GM19397 (cell line): Measurements from ENCODE around the gene LYPD6B.

Experiments used
- ATAC-seq: cut with Tn5 transposase; IDR thresholded peaks from one replicate; pipeline ENCODE4 v1.9.1; 2021; ENCODE audit warnings: mild to moderate bottlenecking, moderate library complexity; ENCODE audit not compliant: unreplicated experiment

LYPD6B gene, protein sequence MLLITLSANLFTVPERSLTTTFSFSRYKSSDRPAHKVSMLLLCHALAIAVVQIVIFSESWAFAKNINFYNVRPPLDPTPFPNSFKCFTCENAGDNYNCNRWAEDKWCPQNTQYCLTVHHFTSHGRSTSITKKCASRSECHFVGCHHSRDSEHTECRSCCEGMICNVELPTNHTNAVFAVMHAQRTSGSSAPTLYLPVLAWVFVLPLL

GRCh38 chr2:149038442-149039212 lies at the start of gene LYPD6B:
Gene LYPD6B, plus strand, starts transcription at chr2:149038699. Its CDS starts 92,250 bp downstream, at chr2:149130949.
- ATAC-seq = peak; percentile 66

GRCh38 chr2:148989882-148990493 lies 48.5 kb upstream of the LYPD6B start:
- ATAC-seq = peak; percentile 81

GRCh38 chr2:148990968-148991367 lies 47.5 kb upstream of the LYPD6B start:
- ATAC-seq = no peak

DNA sequence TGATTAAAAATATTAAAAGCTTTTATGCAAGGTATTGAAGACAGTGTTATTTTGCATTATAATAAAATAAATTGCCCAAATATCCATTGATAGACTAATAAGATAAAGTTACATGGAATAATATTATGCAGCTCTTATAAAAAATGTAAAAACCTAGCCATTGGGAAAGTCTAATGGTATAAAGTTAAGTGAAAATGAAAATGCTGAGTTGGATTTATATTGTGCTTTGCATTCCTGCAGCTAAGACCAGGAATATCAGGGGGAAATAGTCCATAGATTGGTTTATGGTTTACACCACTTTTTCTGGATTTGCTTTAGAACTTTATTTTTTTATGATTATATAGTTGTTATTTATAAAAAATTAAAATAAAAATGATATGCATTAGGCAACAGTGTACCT lies 46.1 kb upstream of the LYPD6B start:
- ATAC-seq = no peak

- ATAC-seq = no peak
These were observed 45.1 kb upstream of the LYPD6B start for GRCh38 chr2:148993351-148993750.

- ATAC-seq = no peak
These were observed 44.2 kb upstream of the LYPD6B start for GRCh38 chr2:148994341-148994740.

GRCh38 chr2:148996805-148997204 lies 41.7 kb upstream of the LYPD6B start:
- no peak for ATAC-seq

DNA sequence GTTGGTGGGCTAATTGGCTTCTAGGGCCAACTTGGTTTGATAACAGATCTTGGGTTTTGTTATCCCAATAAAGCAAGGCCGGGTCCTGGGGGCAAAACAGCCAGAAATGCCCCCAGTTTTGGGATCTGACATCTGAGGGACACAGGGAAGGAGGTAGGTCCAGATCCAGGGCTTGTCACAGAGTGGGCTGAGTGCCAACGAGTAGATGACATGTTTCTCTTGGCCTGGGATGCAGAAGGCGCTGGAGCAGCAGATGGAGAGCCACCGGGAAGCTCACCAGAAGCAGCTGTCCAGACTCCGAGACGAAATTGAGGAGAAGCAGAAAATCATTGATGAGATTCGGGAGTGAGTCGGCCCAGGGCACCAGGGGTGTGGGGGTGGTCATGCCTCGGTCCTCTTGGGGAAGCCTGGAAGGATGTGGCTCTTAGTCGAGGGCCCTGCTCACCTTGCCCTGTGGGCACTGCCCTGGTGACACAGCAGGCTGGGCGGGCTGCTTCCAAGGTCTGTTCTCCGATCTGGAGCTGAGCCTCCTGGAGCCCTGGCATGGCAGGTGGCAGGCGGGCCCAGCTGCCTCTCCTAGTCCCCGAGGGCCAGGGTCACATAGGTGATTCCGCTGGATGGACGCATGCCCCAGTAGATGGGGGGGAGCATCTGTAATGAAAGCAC lies 40.2 kb upstream of the LYPD6B start:
- no peak for ATAC-seq

DNA sequence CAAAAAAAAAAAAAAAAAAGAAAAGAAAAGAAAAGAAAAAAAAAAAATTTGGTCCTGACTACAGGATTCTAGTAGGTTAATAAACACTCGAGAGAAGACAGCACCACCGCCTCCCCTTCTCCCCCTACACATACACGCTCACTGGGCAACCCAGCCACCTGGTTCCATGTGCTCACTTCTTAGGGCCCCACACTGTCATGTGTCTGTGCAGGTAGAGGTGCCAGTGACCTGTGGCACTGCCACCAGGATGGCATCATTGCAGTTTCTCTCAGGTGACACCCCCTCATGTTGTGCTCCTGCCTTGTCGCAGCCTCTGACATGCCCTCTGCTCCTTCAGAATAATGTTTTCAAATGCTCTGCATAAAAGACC lies 39.7 kb upstream of the LYPD6B start:
- ATAC-seq = no peak

GRCh38 chr2:148999451-148999921 lies 39.0 kb upstream of the LYPD6B start:
- no peak for ATAC-seq

- ATAC-seq = no peak
These were observed 38.2 kb upstream of the LYPD6B start for GRCh38 chr2:149000158-149000938.

DNA sequence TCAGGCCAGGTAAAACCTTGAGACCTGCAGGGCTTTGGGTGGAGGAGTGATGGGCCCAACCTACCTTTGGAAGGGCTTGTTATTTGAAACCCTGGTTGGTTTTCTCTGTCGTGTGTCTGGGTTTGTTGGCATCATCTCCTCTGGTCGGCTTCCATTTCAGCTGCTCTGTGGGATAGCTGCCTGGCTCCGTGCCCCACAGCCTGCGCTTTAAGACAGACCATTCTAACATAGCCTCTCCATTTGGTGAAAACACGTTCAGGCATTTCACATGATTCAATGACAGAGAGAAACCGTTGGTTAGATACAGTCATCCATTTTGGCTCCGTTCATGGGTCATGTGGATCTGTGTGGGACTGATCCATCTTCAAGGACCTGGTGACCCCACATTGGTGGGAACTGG lies 37.0 kb upstream of the LYPD6B start:
- no peak for ATAC-seq

DNA sequence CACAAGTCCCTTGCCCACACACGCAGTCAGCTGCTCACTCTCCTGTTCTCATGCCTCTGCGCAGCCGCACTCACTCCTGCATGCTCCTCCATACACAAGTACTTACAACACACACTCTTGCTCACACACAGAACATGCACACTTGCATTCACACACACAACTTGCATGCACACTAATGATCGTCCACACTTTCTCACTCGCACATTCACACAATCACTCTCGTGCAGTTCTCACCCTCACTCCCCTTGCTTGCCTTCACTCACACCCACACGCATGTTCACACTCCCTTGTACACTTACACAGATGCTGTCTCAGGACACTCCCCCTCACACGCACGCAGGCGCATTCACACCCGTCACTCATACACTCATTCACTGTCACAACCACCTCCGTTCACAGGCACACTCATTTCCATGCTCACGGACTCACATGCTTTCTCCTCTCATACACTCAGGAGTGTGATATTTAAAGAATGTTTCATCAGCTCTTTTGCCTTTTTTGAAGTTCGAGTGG lies 36.1 kb upstream of the LYPD6B start:
- ATAC-seq = no peak

GRCh38 chr2:149002891-149003740 lies 35.4 kb upstream of the LYPD6B start:
- no peak for ATAC-seq

- no peak for ATAC-seq
These were observed 33.7 kb upstream of the LYPD6B start for GRCh38 chr2:149004836-149005235.

DNA sequence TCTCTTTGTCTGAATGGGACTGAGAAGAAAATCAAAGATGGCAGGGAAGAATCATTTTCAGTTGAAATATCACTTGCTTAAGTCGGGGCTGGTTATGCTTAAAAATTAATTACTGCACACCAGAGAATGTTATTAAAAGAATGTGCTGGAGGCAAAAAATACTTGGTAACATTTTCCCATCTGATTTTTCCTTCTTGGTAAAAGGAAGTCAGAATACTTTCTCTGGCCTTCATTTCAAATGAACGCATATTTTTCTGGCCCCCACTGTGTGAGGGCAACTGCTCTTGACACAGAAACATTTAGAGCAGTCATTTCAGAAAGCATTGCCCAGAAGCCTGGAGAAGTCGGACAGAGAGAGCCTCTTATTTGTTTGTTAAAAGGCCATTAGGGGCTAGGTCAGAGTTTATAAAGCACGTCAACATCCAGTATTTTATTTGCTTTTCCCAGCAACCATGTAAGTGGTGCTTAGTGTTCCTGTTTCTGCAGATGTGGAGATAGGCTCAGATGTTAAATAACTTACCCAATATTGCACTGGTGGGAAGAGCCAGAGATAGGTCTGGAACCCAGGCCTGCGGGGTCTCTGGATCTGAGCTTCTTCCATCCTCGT lies 32.9 kb upstream of the LYPD6B start:
- ATAC-seq = no peak

- ATAC-seq = no peak
These were observed 31.5 kb upstream of the LYPD6B start for GRCh38 chr2:149006883-149007543.

DNA sequence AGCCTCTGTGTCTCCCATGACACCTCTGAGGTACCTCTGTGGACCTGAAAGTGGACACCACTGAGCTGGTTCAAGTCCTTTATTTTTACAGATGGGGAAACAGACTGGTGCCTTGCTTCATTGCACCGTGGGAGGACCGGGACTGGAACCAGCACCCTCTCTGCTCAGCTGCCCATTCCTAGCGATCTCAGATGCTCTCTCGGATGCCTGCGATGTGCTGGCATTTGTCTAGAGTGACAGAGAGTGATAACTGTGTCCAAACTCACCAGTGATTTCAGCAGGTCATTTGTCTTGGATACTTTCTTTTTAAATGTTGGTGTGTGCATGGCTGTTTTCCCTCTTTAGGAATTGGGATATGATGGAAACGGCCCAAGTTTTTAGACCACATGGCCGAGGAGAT lies 30.1 kb upstream of the LYPD6B start:
- no peak for ATAC-seq
